GM18868 (cell line): ENCODE measurements around the gene USP31.

Experiments used
- ATAC-seq: cut with Tn5 transposase; IDR thresholded peaks from one replicate; pipeline ENCODE4 v1.9.1; 2021; ENCODE audit warnings: mild to moderate bottlenecking, moderate library complexity; ENCODE audit not compliant: unreplicated experiment

The USP31 gene

GRCh38 chr16:23132775-23133463 lies 16.3 kb downstream of the USP31 start:
- ATAC-seq: no peak

- no peak for ATAC-seq
Measured at GRCh38 chr16:23131931-23132621, 17.2 kb downstream of the USP31 start.

GRCh38 chr16:23131436-23131835 lies 17.8 kb downstream of the USP31 start:
- no peak for ATAC-seq

- ATAC-seq: no peak
Measured at GRCh38 chr16:23131036-23131435, 18.2 kb downstream of the USP31 start.

- ATAC-seq: no peak
Measured at GRCh38 chr16:23129686-23130085, 19.6 kb downstream of the USP31 start.

- ATAC-seq: no peak
Measured at GRCh38 chr16:23128056-23128455, 21.2 kb downstream of the USP31 start.

- ATAC-seq: no peak
Measured at GRCh38 chr16:23125277-23125676, 24.0 kb downstream of the USP31 start.

GRCh38 chr16:23124315-23124714 lies 24.9 kb downstream of the USP31 start:
- ATAC-seq: no peak

- ATAC-seq: no peak
Measured at GRCh38 chr16:23122144-23122543, 27.1 kb downstream of the USP31 start.

- ATAC-seq: no peak
Measured at GRCh38 chr16:23121024-23121423, 28.2 kb downstream of the USP31 start.

GRCh38 chr16:23120562-23120961 lies 28.7 kb downstream of the USP31 start:
- no peak for ATAC-seq

GRCh38 chr16:23119570-23119969 lies 29.7 kb downstream of the USP31 start:
- ATAC-seq: no peak

GRCh38 chr16:23114131-23114904 lies 34.9 kb downstream of the USP31 start:
- ATAC-seq: no peak

GRCh38 chr16:23113185-23113584 lies 36.1 kb downstream of the USP31 start:
- ATAC-seq: no peak

GRCh38 chr16:23110257-23110899 lies 38.9 kb downstream of the USP31 start:
- ATAC-seq: no peak

- ATAC-seq: no peak
Measured at GRCh38 chr16:23107936-23108335, 41.3 kb downstream of the USP31 start.

- ATAC-seq: no peak
Measured at GRCh38 chr16:23107117-23107516, 42.1 kb downstream of the USP31 start.

GRCh38 chr16:23105309-23105708 lies 43.9 kb downstream of the USP31 start:
- ATAC-seq: no peak

- ATAC-seq: no peak
Measured at GRCh38 chr16:23104032-23104955, 45.0 kb downstream of the USP31 start.

- ATAC-seq: no peak
Measured at GRCh38 chr16:23103603-23104002, 45.6 kb downstream of the USP31 start.
